HuH-7.5 (cell line): ENCODE results near the gene SETD7.
"Not testable (repeated sequence)": the region's sequence is repeated elsewhere in the genome, so short reads cannot be mapped to it uniquely, and the experiment has no call there.

ENCODE experiments used
- DNase-seq: peaks from one replicate; pipeline ENCODE4 v3.0.0; 2011; ENCODE audit warnings: low spot score

The SETD7 gene

GRCh38 chr4:139509727-139510410, 46.1 kb downstream of the SETD7 start:
- no peak for DNase-seq

GRCh38 chr4:139508581-139509237, 47.3 kb downstream of the SETD7 start:
- no peak for DNase-seq

GRCh38 chr4:139506774-139507173, 49.2 kb downstream of the SETD7 start:
- no peak for DNase-seq

GRCh38 chr4:139503622-139504166, 52.3 kb downstream of the SETD7 start:
- no peak for DNase-seq

- DNase-seq: no peak
These were observed 53.8 kb downstream of the SETD7 start for GRCh38 chr4:139501927-139502899.

GRCh38 chr4:139501527-139501926, 54.5 kb downstream of the SETD7 start:
- DNase-seq: no peak

DNA sequence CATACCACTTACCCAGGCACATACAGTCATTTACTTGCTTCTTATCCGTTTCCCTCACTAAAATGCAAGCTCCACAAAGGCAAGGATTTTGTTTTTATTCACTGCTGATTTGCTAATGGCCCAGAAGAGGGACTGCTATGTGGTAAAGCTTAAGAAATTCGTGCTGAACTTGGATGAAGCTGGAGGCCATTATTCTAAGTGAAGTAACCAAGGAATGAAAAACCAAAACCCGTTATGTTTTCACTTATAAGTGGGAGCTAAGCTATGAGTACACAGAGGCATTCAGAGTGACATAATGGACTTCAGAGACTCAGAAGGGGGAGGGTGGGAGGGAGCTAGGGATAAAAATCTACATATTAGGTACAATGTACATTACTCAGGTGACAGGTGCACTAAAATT, 54.9 kb downstream of the SETD7 start:
- DNase-seq: no peak

DNA sequence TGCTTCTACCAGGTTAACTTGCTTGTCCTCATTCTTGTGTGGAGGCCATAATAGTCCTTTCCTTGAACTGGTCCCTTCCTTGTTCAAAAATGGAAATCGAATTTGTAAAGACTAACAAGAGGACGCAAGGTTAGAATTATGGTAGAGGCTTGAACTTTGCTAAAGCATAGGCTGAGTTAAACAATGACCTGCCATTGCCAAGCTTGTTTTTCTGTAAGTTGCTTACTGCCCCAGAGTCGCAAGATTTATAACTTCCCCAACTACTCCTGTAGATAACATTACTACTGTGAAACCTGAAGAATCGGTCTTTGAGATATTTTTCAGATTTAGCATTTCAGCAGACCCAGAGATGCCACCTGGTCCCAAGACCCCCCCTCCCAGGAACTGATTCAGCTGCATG, 56.8 kb downstream of the SETD7 start:
- DNase-seq: no peak

DNA sequence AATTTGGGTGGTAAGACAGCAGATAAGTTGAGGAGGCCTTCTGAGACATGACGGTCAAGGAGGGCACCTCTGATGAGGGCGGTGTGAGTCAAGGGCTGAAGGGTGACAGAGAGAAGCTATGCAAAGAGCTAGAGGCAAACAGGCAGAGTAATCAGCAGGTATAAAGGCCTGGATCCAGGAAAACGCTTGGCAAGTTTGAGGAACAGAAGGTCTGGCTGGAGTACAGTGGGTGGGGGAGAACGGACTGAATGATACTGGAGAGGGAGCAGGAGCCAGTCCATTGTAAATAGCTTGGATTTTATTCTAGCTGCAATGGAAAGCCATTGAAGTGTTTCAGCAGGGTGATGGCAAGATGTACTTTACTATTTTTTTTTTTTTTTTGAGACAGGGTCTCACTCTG, 62.8 kb downstream of the SETD7 start:
- DNase-seq: no peak

GRCh38 chr4:139492429-139492828, 63.6 kb downstream of the SETD7 start:
- no peak for DNase-seq

DNA sequence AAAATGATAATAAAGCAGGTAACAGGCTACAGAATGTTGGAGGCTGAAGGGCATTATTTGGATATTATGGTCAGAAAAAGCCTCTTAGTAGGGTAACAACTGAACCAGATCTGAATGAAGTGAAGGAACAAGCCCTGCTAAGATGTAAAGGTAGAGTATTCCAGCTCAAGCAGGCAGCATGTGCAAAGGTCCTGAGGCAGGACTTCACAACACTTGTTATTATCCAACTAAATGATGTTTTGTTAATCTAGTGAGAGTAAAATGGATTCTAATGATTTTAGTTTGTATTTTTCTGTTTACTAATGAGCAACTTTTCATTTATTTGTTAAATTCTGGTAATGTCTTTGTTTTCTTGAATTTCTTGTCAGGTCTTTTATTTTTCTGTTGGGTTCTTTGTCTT, 66.4 kb downstream of the SETD7 start:
- DNase-seq: no peak

GRCh38 chr4:139488442-139488841, 67.6 kb downstream of the SETD7 start:
- DNase-seq: no peak

- DNase-seq: no peak
These were observed 71.2 kb downstream of the SETD7 start for GRCh38 chr4:139484783-139485311.

GRCh38 chr4:139483000-139483399, 73.0 kb downstream of the SETD7 start:
- no peak for DNase-seq

DNA sequence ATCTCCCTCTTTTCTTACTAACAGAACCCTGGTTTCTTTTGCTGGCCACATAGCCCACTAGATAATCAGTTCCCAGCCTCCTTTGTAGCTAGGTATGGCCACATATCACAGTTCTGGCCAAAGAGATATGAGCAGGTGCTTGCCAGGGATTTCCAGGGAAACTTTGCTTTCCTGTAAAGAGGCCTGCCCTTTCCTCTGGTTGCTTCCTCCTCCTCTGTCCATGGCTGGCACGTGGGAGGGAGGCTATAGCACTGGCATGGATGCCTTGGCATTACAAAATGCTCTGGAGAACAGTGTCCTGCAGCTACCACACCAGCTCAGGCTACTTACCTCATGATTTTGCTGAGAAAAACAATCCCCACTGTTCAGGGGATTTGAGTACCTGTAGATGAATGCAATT, 74.6 kb downstream of the SETD7 start:
- no peak for DNase-seq

DNA sequence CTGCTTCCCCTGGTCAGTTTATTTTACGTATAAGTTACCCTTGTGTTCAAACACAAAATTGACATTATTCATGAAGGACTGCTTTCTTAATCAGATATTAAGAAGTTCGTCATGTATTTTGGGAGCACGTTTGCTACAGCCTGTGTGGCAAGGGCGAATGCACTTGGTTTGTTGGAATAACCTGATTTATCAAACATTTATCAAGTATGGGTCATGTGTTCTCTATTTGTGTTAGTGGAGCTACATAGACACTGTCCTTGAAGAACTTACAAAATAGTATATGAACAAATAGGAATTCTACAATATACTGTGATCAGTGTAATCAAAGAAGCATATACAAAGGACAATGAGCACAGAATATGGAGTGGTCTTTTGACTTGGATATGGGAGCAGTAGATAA, 79.7 kb downstream of the SETD7 start:
- no peak for DNase-seq

DNA sequence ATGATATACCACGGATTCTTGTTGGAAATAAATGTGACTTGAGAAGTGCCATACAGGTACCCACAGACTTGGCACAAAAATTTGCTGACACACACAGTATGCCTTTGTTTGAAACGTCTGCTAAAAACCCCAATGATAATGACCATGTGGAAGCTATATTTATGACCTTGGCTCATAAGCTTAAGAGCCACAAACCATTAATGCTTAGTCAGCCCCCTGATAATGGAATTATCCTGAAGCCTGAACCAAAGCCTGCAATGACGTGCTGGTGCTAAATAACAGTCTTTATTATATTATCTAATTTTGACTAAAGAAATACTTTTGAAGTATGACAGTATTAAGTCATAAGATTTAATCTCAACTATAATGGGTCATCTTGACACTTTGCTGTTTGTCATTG, 83.2 kb downstream of the SETD7 start:
- no peak for DNase-seq

DNA sequence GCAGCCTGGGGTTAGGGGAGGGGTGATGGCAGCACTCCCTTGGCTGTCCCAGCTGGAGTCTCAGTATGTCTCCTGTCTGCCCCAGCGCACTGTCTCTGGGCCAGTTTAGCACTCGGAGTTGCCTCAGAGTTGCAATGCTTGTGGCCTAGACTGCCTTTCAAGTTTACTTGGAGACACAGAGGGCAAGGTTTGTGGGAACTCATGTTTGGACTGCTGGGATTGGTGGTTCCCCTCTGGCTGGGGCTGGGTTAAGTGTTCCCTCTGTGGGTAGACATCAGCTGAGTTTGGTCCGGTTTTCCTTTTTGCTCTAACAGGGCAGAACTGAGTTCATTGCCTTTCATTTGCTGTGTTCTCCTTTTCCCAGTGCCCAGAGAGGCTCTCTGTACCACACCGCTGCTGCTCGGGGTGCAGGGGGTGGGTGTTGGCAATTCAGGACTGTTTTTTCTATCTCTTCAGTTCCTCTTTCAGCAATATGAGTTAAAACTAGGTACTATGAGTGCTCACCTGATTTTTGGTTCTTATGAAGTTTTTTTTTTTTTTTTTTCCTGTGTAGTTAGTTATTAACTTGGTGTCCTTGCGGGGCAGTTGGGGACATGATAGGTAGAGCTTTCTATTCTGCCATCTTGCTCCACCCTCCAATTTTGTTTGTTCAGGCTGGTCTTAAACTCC, 84.9 kb downstream of the SETD7 start:
- no peak for DNase-seq

- no peak for DNase-seq
These were observed 85.7 kb downstream of the SETD7 start for GRCh38 chr4:139470295-139470694.

DNA sequence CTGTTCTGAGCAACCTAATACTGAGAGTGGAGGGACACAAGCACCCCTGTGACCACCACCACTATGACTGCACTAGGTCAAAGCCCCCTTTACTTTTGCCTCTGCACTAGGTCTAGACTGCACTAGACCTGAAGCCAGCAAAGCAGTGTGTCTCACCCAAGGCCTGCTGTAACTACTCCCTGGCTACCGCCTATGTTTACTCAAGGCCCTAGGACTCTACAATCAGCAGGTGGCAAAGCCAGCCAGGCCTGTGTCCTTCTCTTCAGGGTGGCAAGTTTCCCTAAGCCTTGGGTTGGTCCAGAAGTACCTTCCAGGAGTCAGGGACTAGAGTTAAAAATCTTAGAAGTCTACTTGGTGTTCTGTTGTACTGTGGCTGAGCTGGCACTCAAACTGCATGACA, 86.2 kb downstream of the SETD7 start:
- no peak for DNase-seq

DNA sequence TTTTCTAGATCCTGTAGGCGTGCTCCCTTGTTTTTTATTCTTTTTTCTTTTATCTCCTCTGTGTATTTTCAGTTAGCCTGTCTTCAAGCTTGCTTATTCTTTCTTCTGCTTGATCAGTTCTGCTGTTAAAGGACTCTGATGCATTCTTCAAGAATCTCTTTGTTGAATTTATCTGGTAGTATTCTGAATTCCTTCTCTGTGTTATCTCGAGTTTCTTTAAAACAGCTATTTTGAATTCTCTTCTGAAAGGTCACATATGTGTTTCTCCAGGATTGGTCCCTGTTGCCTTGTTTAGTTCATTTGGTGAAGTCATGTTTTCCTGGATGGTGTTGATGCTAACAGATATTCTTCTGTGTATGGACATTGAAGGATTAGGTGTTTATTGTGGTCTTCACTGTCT, 86.8 kb downstream of the SETD7 start:
- no peak for DNase-seq

DNA sequence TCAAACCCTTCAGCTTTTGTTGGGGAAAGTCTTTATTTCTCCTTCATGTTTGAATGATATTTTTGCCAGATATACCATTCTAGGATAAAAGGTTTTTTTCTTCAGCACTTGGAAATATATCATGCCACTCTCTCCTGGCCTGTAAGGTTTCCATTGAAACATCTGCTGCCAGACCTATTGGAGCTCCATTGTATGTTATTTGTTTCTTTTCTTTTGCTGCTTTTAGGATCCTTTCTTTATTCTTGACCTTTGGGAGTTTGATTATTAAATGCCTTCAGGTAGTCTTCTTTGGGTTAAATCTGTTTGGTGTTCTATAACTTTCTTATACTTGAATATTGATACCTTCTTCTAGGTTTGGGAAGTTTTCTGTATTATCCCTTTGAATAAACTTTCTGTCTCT, 87.3 kb downstream of the SETD7 start:
- not testable (repeated sequence) for DNase-seq
